BE2C (cell line): ENCODE results near the gene DGKH.

Experiments
- DNase-seq: peaks from one replicate; pipeline ENCODE4 v3.0.0-alpha.2; 2020
- H3K27me3 ChIP-seq: fragments of 250-450 bp; sonication (Bioruptor Pico); 2 replicates; pipeline ENCODE4 v1.5.1; 2020; ENCODE audit warnings: mild to moderate bottlenecking
- H3K36me3 ChIP-seq: fragments of 250-450 bp; sonication (Bioruptor Pico); 2 replicates; pipeline ENCODE4 v1.5.1; 2020; ENCODE audit warnings: mild to moderate bottlenecking
- H3K4me1 ChIP-seq: fragments of 250-450 bp; sonication (Bioruptor Pico); 2 replicates; pipeline ENCODE4 v1.5.1; 2020
- H3K4me3 ChIP-seq: 2 replicates; pipeline ENCODE4 v1.5.1; 2011; ENCODE audit warnings: low read depth, low read length
- H3K9me3 ChIP-seq: fragments of 250-450 bp; sonication (Bioruptor Pico); 2 replicates; pipeline ENCODE4 v1.5.1; 2020
- CTCF ChIP-seq: IDR thresholded peaks from 2 replicates; pipeline ENCODE4 v1.5.1; 2012; ENCODE audit warnings: mild to moderate bottlenecking, low read depth, low read length

DGKH gene

DNA sequence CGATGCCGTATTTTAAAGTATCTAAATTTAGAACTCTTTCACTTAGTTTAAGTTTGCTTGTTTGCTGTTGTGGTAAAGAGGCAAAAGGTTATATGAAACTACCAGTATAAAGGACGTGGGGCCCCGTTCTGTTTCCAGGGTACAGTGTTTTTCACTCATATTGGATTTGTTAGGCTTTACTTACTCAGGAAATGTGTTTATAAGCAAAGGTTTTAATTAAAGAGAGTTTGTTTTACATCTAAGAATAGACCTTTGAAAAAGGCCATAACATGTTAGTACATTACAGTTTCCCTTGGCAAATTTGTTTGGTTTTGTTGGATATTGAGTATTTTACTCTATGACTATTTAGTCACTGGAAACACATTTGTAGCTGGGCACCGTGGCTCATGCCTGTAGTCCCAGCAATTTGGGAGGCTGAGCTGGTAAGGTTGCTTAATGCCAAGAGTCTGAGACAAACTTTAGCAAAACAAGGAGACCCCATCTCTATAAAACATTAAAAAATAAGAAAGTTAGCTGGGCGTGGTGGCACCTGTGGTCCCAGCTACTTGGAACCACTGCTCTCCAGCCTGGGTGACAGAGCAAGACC, 7.1 kb downstream of the DGKH start:
- DNase-seq: no peak
- no peak overlapping the region for H3K4me3 ChIP-seq

DNA sequence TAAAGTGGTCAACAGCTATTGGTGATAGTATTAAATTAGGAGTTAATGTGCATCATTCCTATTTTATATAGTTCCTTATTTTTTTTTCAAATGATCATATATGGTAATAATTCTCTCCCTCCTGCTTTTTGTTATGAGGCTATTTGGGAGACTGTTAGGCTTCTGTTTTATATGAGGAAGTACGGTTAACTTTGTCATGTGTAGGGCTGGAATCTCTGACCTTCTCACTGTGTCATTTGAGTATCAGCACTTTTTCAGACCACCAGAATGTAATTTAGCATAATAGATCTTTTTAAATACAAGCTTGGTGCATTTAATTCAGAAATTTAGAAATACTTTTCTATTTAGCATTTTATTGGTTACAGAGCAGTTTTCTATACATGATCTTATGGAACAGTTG, 7.7 kb downstream of the DGKH start:
- no peak for TF ChIP-seq CTCF
- H3K4me1 ChIP-seq: no peaks in the 10 kb centered on the region
- DNase-seq: no peak

More for the DNA sequence above, 7.1 kb downstream of the DGKH start:
- Histone ChIP-seq H3K4me1 (no peaks in the 10 kb centered on the region), H3K27me3 (no peaks in the 10 kb centered on the region), H3K9me3 (no peaks in the 10 kb centered on the region), H3K36me3 (no peaks in the 10 kb centered on the region)
- TF ChIP-seq CTCF: no peak

GRCh38 chr13:42056583-42056982, 8.1 kb downstream of the DGKH start:
- DNase-seq: no peak
- Histone ChIP-seq H3K27me3 (no peaks in the 10 kb centered on the region), H3K9me3 (no peaks in the 10 kb centered on the region), H3K4me1 (0 out of 2 replicates have a peak, but pooled peaks cover 2% of the 10 kb centered on the region), H3K36me3 (no peaks in the 10 kb centered on the region), H3K4me3 (no peak overlapping the region)
- no peak for TF ChIP-seq CTCF

More for the DNA sequence above, 7.7 kb downstream of the DGKH start:
- H3K9me3 ChIP-seq: no peaks in the 10 kb centered on the region
- H3K4me3 ChIP-seq: no peak overlapping the region
- no peaks in the 10 kb centered on the region for H3K36me3 ChIP-seq
- H3K27me3 ChIP-seq: no peaks in the 10 kb centered on the region

GRCh38 chr13:42057918-42058530, 9.6 kb downstream of the DGKH start:
- no peaks in the 10 kb centered on the region for H3K9me3 ChIP-seq
- no peaks in the 10 kb centered on the region for H3K27me3 ChIP-seq
- DNase-seq: no peak
- H3K4me3 ChIP-seq: no peak overlapping the region
- 0 out of 2 replicates have a peak, but pooled peaks cover 3% of the 10 kb centered on the region for H3K4me1 ChIP-seq
- no peaks in the 10 kb centered on the region for H3K36me3 ChIP-seq
- TF ChIP-seq CTCF: no peak

- no peaks in the 10 kb centered on the region for H3K36me3 ChIP-seq
- TF ChIP-seq CTCF: no peak
- no peaks in the 10 kb centered on the region for H3K9me3 ChIP-seq
- H3K27me3 ChIP-seq: no peaks in the 10 kb centered on the region
- 0 out of 2 replicates have a peak, but pooled peaks cover 3% of the 10 kb centered on the region for H3K4me1 ChIP-seq
- no peak overlapping the region for H3K4me3 ChIP-seq
- no peak for DNase-seq
These were observed 13.5 kb downstream of the DGKH start for GRCh38 chr13:42061943-42062342.

GRCh38 chr13:42063105-42063504, 14.7 kb downstream of the DGKH start:
- no peak for DNase-seq
- Histone ChIP-seq H3K36me3 (no peaks in the 10 kb centered on the region), H3K4me1 (0 out of 2 replicates have a peak, but pooled peaks cover 3% of the 10 kb centered on the region)

More at GRCh38 chr13:42063105-42063504, 14.7 kb downstream of the DGKH start:
- no peaks in the 10 kb centered on the region for H3K27me3 ChIP-seq
- TF ChIP-seq CTCF: no peak
- no peaks in the 10 kb centered on the region for H3K9me3 ChIP-seq
- no peak overlapping the region for H3K4me3 ChIP-seq
